Pancreas (tissue), 10 donors: Measurements from ENCODE around the gene BFSP2. TPM values are rescaled to one million over a fixed set of nuclear protein-coding genes. Genes with fewer than 3 reads are reported as not detected.

ENCODE experiments used
- ATAC-seq, 4 donors: fragments of 200-7000 bp; cut with Tn5 transposase; one replicate each; pipeline versions ENCODE4 v1.8.0 to v1.9.1; 2020; ENCODE audit warnings: mild to moderate bottlenecking in 4 of 4, moderate library complexity in 4 of 4
- DNase-seq, 6 donors: peaks; one replicate each; pipeline ENCODE4 v3.0.0-alpha.2; 2020
- FAIRE-seq: peaks from 2 replicates; lab custom pipeline; 2012; peaks lifted over from hg19 to GRCh38; lab: Jason Lieb, UNC
- H3K27ac ChIP-seq, 4 donors: fragments of 200-600 bp; sonication (generic); 1 replicate in 3 of 4; 2 replicates in 1 of 4; pipeline versions ENCODE4 v1.5.0 to v1.8.0; 2020
- H3K27me3 ChIP-seq, 4 donors: fragments of 200-600 bp; one replicate each; pipeline ENCODE4 v1.8.0; 2021
- H3K36me3 ChIP-seq, 3 donors: fragments of 200-600 bp; sonication (generic) in 1 of 3; one replicate each; pipeline versions ENCODE4 v1.5.0 to v1.8.0; 2020 to 2021
- H3K4me1 ChIP-seq, 3 donors: fragments of 200-600 bp; one replicate each; pipeline ENCODE4 v1.8.0; 2021
- H3K4me3 ChIP-seq, 4 donors: fragments of 200-600 bp; sonication (generic) in 2 of 4; one replicate each; pipeline versions ENCODE4 v1.5.0 to v1.8.0; 2020 to 2021
- H3K9me3 ChIP-seq, 4 donors: fragments of 200-600 bp; one replicate each; pipeline ENCODE4 v1.8.0; 2021
- WGBS, 2 donors: extraction: QIAGEN DNeasy Blood & Tissue Kit; methylation state at CpG; one replicate each; pipeline ENCODE4 v1.1.7; 2013; 5-methylcytosine and 5-hydroxymethylcytosine counted together
- intact Hi-C, 3 donors: fragments of 100-400 bp; cut with DNase I; formaldehyde crosslinking; loops; one replicate each; pipeline versions ENCODE4 v1.11.1 to v1.14.2; 2022
- polyA plus RNA-seq, 2 donors: library from polyadenylated mRNA; stranded (reverse); fragments of 200-250 nt; gene quantifications; one replicate each; pipeline ENCODE4 v1.2.3, GENCODE V29; 2013
- total RNA-seq, 6 donors: library from RNA; stranded (reverse); fragmentation: NEBNext Ultra II Directional in 4 of 6; extraction: Animal tissue kit (Norgen Biotek cat#: 25700) in 4 of 6; gene quantifications; one replicate each; pipeline versions ENCODE4 v1.2.1 to v1.2.4, GENCODE V29; 2021 to 2023
- TF ChIP-seq, protein P1 (sequence below), 4 donors: fragments of 200-600 bp; sonication (generic) in 3 of 4; IDR thresholded peaks; one replicate each; pipeline versions ENCODE4 v1.5.0 to v1.8.0; 2021; ENCODE audit warnings: antibody characterized with exemption in 4 of 4
- donor health status: healthy with polysubstance abuse.
- donor health status: DM: no; HTN: no; CAD: no; lungs with moderate emphysema.
- donor health status: DM: no; HTN: no; CAD: no.
- donor health status: control.
- donor health status: control.
- donor health status: Bipolar disorder and iron deficiency.
- donor health status: DM: yes; HTN: yes; CAD: no.
- donor health status: DM: no; HTN: no; CAD: no.
- donor health status: DM: no; HTN: no; CAD: no.
- donor health status: DM: yes; HTN: yes; CAD: no.

BFSP2 gene
- total and polyA plus RNA-seq, 8 donors = not detected

DNA sequence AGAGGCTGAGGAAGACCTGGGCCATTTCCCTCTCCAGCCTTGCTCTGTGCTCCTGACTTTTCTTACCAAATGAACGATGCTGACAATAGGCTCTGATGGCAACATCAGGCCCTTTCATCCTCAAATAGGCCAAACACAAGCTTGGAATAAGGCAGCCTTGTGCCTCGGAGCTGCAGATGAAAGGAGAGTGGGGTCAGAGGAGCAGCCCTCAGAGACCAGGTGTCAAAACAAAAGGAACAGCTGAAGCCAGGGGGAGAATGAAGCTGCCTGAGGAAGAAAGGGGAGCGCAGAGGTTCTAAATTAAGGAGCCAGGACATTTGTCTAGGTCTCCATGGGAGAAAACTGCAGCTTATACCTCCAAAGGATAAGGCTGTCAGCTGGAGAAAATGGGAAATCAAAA is 5.1 kb downstream of the BFSP2 start:
- intact Hi-C loops = no loop called here
- ATAC-seq = no peak
- Histone ChIP-seq H3K27ac (no peak overlapping the region), H3K4me3 (no peak overlapping the region), H3K9me3 (no peaks in the 10 kb centered on the region), H3K36me3 (no peaks in the 10 kb centered on the region), H3K27me3 (peaks cover 0 to 4% (median 0%) of the 10 kb centered on the region in 4 donors), H3K4me1 (no peaks in the 10 kb centered on the region)
- DNase-seq = no peak
- TF ChIP-seq, protein P1, sequence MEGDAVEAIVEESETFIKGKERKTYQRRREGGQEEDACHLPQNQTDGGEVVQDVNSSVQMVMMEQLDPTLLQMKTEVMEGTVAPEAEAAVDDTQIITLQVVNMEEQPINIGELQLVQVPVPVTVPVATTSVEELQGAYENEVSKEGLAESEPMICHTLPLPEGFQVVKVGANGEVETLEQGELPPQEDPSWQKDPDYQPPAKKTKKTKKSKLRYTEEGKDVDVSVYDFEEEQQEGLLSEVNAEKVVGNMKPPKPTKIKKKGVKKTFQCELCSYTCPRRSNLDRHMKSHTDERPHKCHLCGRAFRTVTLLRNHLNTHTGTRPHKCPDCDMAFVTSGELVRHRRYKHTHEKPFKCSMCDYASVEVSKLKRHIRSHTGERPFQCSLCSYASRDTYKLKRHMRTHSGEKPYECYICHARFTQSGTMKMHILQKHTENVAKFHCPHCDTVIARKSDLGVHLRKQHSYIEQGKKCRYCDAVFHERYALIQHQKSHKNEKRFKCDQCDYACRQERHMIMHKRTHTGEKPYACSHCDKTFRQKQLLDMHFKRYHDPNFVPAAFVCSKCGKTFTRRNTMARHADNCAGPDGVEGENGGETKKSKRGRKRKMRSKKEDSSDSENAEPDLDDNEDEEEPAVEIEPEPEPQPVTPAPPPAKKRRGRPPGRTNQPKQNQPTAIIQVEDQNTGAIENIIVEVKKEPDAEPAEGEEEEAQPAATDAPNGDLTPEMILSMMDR (IDR thresholded peaks at IDR 0.05) = no peak
- 76 to 78% methylated on average over 3 of the region's 3 CpGs for WGBS, 2 donors
- no peak for FAIRE-seq

DNA sequence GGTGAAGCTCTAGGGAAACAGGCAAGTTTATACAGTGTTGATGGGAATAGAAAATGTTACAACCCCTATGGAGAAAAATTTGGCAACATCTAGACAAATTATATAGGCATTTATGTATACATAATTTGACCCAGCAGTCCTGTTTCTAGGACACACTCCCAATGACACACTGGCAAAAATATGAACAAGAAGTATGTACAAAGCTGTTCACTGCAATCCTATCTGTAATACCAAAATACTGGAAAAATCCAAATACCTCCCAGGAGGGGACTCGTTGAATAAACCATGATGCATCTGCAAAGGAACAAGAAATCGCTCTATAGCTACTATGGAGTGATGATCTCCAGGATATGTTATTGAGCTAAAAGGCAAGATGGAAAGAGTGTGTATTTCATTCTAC is 8.5 kb downstream of the BFSP2 start:
- H3K36me3 ChIP-seq = no peaks in the 10 kb centered on the region
- H3K4me3 ChIP-seq = no peak overlapping the region
- TF ChIP-seq, protein P1 (IDR thresholded peaks at IDR 0.05) = no peak
- DNase-seq (no peak), ATAC-seq (no peak), FAIRE-seq (no peak)
- H3K4me1 ChIP-seq = no peaks in the 10 kb centered on the region
- H3K27ac ChIP-seq = no peak overlapping the region
- no peaks in the 10 kb centered on the region for H3K9me3 ChIP-seq
- peaks cover 0 to 4% (median 0%) of the 10 kb centered on the region in 4 donors for H3K27me3 ChIP-seq
- WGBS, 2 donors = 82 to 84% methylated on average over 2 of the region's 2 CpGs
- intact Hi-C loops = no loop called here

DNA sequence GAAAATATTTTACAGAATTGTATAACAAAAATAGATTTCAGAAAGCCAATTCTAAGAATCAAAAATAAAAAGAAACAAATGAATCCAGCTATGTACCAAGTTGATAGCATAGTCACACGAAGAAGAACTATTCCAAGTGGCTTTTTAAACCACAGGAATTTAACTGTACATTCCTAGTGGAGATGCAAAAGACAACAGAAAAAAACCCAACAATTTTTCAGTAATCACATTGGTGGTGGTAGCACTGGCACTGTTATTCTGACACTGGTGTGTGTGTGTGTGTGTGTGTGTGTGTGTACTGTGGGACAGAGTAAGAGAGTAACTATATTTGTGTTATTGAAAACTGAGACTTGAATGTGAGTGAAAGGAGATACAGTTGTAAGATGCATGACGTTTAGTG is 9.1 kb downstream of the BFSP2 start:
- intact Hi-C loops = no loop called here
- DNase-seq (no peak), ATAC-seq (no peak), FAIRE-seq (no peak)
- Histone ChIP-seq H3K36me3 (no peaks in the 10 kb centered on the region), H3K27me3 (peaks cover 0 to 4% (median 0%) of the 10 kb centered on the region in 4 donors), H3K27ac (no peak overlapping the region), H3K4me1 (peaks cover 0 to 3% (median 0%) of the 10 kb centered on the region in 3 donors), H3K4me3 (no peak overlapping the region), H3K9me3 (no peaks in the 10 kb centered on the region)
- TF ChIP-seq, protein P1 (IDR thresholded peaks at IDR 0.05) = no peak
- WGBS, 2 donors = 49 to 59% methylated on average over 2 of the region's 2 CpGs

DNA sequence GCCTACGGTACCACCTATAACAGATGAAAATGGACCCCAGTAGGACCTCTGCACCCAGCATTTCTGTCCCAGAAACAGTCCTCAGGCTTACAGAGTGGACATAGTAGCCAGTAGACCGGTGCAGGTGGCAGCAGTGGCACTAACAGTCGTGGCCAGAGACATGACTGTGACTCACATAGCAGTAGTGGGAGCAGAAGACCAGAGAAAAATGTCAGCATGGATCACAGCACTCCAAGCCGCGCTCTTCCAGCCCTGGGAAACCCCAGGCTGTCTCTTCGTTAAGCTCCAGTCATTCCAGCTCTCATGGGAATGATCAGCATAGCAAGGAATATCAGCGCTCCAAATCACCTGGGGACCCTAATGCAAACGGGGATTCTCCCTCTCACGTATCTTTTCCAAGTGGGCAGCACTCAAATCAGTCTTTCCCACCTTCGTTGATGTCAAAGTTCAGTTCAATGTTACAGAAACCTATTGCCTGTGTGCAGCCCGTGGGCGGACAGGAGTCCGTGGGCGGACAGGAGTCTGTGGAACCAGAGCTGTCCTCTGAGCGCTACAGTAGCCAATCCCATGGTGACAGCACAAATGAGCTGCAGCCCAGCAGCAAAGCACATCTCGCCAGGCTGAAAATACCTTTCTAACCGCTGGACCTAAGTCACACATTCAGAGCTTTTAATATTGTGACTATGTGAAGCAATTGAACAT is 10.5 kb downstream of the BFSP2 start:
- ATAC-seq (no peak), FAIRE-seq (no peak), DNase-seq (no peak)
- Histone ChIP-seq H3K36me3 (no peaks in the 10 kb centered on the region), H3K4me1 (peaks cover 0 to 3% (median 0%) of the 10 kb centered on the region in 3 donors), H3K4me3 (no peak overlapping the region), H3K27ac (no peak overlapping the region), H3K27me3 (peaks cover 0 to 4% (median 0%) of the 10 kb centered on the region in 4 donors), H3K9me3 (no peaks in the 10 kb centered on the region)
- TF ChIP-seq, protein P1 (IDR thresholded peaks at IDR 0.05) = no peak
- WGBS, 2 donors = 61 to 72% methylated on average over 17 of the region's 17 CpGs
- intact Hi-C loops = loop anchor here in 1 of 3 donors (10.0 kb wide), 1 partner anchor 366 kb away; no protein-coding TSS in a partner anchor
